ENCODE data around the gene MRPS34.

MRPS34 gene

DNA sequence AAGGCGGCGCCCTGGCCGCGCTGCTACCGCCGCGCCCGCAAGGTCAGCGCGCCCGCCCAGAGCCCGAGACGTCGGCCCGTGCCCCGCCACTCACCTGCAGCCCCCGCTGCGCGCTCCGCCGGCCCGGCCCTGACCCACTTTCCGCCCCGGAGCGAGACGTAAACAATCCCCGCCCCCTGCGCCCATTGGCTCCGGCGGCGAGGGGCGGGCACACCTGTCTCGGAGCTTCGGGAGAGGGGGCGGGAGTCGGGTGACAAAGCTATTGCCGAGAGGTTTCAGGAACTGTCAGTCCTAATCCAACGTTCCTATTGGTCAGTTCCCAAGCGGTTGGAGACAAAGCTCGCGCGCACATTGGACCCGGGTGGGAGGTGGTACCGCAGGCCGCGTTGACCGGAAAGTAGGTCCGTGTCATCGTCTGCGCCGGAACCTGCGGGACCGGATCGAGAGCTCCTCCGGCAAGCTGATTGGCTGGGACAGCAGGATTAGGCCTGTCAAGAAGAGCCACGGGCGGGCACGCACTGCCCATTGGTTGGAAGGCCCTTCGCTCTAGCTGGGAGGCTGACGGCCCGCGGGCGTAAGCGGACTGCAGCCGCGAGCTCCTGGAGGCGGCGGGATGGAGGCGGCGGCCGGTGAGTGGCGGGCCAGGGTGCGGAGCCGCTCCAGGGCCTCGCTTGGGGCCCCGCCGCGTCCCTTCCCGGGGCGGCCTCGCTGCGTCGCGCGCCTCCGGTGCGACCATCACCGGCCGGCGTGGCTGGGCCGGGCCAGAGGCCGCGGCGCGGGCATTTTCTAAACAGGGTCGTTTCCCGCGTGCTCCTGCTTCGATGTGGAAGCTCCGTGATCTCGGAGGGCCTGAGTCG is 9.7 kb upstream of the MRPS34 start, which contains the start of the genes NUBP2 and SPSB3 (continued):
- no peak for TF ChIP-seq ZNF354C (tag by site-specific recombination; IDR thresholded peaks at IDR 0.05; ENCODE audit: borderline replicate concordance, low read depth)
- peak; percentile 14; the same call in 1 of the 2 replicates for TF ChIP-seq KLF1 (tag by site-specific recombination; IDR thresholded peaks at IDR 0.05)
- TF ChIP-seq WT1 (tag by site-specific recombination; IDR thresholded peaks at IDR 0.05) = no peak
- TF ChIP-seq ZNF274 (IDR thresholded peaks at IDR 0.05; ENCODE audit: low read length) = no peak
- no peak for TF ChIP-seq ZNF274 (tag by site-specific recombination; IDR thresholded peaks at IDR 0.05; ENCODE audit: borderline replicate concordance)

DNA sequence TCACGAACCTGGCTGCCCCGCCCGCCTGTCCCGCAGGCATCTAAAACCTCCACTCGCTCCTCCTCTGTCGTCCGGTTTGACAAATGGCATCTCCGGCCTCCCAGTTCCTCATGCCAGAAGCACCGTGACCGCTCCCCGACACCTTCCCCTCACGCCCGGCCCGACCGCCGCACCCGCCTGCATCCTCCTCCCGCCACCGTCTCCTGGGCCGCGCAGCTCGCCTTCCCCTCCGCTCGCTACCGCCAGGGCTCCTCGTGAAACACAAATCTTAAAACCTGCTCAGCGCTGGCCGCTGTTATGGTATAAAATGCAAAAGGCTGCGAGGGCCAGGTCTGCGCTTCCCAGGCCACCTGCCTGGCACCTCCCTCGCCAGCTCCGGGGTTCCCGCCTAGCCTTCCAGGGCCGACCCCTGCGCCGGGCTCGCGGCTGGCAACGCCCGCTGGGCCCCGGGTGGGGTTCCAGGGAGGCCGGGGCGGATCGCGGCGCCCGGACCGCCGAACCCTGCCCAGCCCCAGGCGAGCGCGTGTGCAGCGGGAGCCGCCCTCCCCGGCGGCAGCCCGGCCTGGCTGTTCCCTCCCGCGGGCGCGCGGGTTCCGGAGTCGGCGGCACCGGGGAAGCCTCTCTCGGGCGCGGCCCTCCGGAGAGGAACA is 8.9 kb upstream of the MRPS34 start:
- H3K36me3 ChIP-seq (ENCODE audit: control insufficient read depth in 2 of 2, insufficient read depth in 1 of 2, low read length in 2 of 2) = peaks cover 15 to 63% of the 10 kb centered on the region in 2 experiments; a peak in 2 of 3 replicates
- ChIA-PET POLR2A (interaction anchor here (0.8 to 5.2 kb wide), 16 partner anchors 8 to 373 kb away, joined by 3 to 113 read pairs (median 10); partner anchors contain the start of genes CRAMP1, EME2, FAHD1 and HAGH), CTCF (interaction anchor here (0.7 to 1.3 kb wide), 4 partner anchors 8 to 76 kb away, joined by 3 to 14 read pairs (median 4); partner anchors contain the start of gene MAPK8IP3)
- H3K4me1 ChIP-seq (ENCODE audit: control insufficient read depth, insufficient read depth, low read length) = peaks cover 6% of the 10 kb centered on the region
- H3K27ac ChIP-seq (ENCODE audit: extremely low read depth, low read depth, low read length) = peak overlapping the region; percentile 87
- no peaks in the 10 kb centered on the region for H3K9me3 ChIP-seq (ENCODE audit: control insufficient read depth, insufficient read depth, low read depth, low read length)
- peak overlapping the region; percentile 90 for H3K4me3 ChIP-seq (ENCODE audit: low read depth, low read length)
- no peak for TF ChIP-seq BCL6B (tag by site-specific recombination; IDR thresholded peaks at IDR 0.05)
- no peak for TF ChIP-seq ZNF558 (tag by site-specific recombination; IDR thresholded peaks at IDR 0.05)
- TF ChIP-seq, protein P1, sequence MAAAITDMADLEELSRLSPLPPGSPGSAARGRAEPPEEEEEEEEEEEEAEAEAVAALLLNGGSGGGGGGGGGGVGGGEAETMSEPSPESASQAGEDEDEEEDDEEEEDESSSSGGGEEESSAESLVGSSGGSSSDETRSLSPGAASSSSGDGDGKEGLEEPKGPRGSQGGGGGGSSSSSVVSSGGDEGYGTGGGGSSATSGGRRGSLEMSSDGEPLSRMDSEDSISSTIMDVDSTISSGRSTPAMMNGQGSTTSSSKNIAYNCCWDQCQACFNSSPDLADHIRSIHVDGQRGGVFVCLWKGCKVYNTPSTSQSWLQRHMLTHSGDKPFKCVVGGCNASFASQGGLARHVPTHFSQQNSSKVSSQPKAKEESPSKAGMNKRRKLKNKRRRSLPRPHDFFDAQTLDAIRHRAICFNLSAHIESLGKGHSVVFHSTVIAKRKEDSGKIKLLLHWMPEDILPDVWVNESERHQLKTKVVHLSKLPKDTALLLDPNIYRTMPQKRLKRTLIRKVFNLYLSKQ (tag by site-specific recombination; IDR thresholded peaks at IDR 0.05; ENCODE audit: borderline replicate concordance) = no peak
- no peak for TF ChIP-seq ZBTB7A (tag by site-specific recombination; IDR thresholded peaks at IDR 0.05; ENCODE audit: low read depth)
- TF ChIP-seq ZNF174 (tag by site-specific recombination; IDR thresholded peaks at IDR 0.05) = no peak
- peak; percentile 76 for TF ChIP-seq SP3 (tag by site-specific recombination; IDR thresholded peaks at IDR 0.05)
- no peak for TF ChIP-seq ZNF792 (tag by site-specific recombination; IDR thresholded peaks at IDR 0.05)
- TF ChIP-seq KLF1 (tag by site-specific recombination; IDR thresholded peaks at IDR 0.05) = peak; percentile 81
- peak; percentile 33; the same call in 1 of the 2 replicates for TF ChIP-seq ZBTB17 (tag by site-specific recombination; IDR thresholded peaks at IDR 0.05)
- TF ChIP-seq ZNF114 (tag by site-specific recombination; IDR thresholded peaks at IDR 0.05) = no peak
- no peak for TF ChIP-seq YY1 (tag by site-specific recombination; IDR thresholded peaks at IDR 0.05)
- TF ChIP-seq ZNF133 (tag by site-specific recombination; IDR thresholded peaks at IDR 0.05) = no peak
- TF ChIP-seq, protein P2, sequence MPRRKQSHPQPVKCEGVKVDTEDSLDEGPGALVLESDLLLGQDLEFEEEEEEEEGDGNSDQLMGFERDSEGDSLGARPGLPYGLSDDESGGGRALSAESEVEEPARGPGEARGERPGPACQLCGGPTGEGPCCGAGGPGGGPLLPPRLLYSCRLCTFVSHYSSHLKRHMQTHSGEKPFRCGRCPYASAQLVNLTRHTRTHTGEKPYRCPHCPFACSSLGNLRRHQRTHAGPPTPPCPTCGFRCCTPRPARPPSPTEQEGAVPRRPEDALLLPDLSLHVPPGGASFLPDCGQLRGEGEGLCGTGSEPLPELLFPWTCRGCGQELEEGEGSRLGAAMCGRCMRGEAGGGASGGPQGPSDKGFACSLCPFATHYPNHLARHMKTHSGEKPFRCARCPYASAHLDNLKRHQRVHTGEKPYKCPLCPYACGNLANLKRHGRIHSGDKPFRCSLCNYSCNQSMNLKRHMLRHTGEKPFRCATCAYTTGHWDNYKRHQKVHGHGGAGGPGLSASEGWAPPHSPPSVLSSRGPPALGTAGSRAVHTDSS (tag by site-specific recombination; IDR thresholded peaks at IDR 0.05) = peak; percentile 30; the same call in 1 of the 2 replicates
- TF ChIP-seq ZNF398 (tag by site-specific recombination; IDR thresholded peaks at IDR 0.05) = no peak
- TF ChIP-seq ZNF626 (tag by site-specific recombination; IDR thresholded peaks at IDR 0.05) = no peak
- TF ChIP-seq ZNF677 (tag by site-specific recombination; IDR thresholded peaks at IDR 0.05) = peak; percentile 45; the same call in 1 of the 2 replicates
- no peak for TF ChIP-seq ZNF433 (tag by site-specific recombination; IDR thresholded peaks at IDR 0.05; ENCODE audit: low read depth)
- TF ChIP-seq ZNF324 (tag by site-specific recombination; IDR thresholded peaks at IDR 0.05) = no peak
- TF ChIP-seq MYNN (tag by site-specific recombination; IDR thresholded peaks at IDR 0.05; ENCODE audit: borderline replicate concordance) = no peak
- no peak for TF ChIP-seq ZNF211 (tag by site-specific recombination; IDR thresholded peaks at IDR 0.05; ENCODE audit: low read depth)
- TF ChIP-seq, protein P3, sequence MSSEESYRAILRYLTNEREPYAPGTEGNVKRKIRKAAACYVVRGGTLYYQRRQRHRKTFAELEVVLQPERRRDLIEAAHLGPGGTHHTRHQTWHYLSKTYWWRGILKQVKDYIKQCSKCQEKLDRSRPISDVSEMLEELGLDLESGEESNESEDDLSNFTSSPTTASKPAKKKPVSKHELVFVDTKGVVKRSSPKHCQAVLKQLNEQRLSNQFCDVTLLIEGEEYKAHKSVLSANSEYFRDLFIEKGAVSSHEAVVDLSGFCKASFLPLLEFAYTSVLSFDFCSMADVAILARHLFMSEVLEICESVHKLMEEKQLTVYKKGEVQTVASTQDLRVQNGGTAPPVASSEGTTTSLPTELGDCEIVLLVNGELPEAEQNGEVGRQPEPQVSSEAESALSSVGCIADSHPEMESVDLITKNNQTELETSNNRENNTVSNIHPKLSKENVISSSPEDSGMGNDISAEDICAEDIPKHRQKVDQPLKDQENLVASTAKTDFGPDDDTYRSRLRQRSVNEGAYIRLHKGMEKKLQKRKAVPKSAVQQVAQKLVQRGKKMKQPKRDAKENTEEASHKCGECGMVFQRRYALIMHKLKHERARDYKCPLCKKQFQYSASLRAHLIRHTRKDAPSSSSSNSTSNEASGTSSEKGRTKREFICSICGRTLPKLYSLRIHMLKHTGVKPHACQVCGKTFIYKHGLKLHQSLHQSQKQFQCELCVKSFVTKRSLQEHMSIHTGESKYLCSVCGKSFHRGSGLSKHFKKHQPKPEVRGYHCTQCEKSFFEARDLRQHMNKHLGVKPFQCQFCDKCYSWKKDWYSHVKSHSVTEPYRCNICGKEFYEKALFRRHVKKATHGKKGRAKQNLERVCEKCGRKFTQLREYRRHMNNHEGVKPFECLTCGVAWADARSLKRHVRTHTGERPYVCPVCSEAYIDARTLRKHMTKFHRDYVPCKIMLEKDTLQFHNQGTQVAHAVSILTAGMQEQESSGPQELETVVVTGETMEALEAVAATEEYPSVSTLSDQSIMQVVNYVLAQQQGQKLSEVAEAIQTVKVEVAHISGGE (tag by site-specific recombination; conservative IDR thresholded peaks at IDR 0.05; ENCODE audit: low read depth) = no peak; the same call in 1 of the 2 replicates
